ENCODE data around the gene TMTC2.

Gene TMTC2

DNA sequence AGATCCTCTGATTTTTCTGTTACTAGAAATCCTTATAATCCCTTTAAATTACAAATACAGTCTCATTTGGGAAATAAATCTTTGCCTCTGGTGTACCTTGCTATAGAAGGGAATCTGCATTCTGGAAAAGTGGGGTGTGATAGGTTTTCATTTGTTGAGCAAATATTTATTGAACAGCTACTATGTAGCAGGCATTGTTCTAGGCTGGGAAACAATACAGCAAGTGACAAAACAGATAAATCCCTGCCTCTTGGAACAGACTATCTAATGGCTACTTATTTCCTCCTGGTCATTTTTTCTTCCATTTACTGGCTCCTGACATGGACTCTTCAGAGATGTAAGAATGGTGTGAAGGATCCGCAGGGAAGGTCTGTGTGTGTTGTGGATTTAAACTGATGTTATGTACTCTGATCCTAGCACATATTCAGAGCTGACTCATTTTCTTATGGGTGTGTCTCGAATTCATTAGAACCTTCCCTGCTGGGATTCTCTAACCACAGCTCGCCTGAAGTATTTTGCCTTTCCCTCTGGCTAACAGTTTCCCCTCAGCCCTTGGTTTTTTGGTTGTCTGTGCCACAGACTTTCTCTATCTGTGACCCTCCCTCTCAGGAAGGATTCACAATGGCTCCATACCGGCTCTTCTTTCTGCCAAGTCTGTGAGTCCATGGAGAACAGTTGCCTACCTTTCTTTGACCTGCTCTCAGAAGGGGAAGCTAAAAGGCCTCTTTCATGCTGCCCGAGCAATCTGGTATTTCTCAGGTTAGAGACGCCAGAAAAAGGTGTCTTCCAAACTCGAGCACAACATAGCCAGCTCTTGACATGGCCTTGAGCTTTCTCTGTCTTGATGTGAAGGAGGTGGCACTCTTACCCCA, 53.7 kb downstream of the TMTC2 start:
- peak; percentile 19 for DNase-seq (ENCODE audit: low read depth)
- no peak overlapping the region for H3K4me3 ChIP-seq (ENCODE audit: low read length)
- no peak for TF ChIP-seq CTCF (conservative IDR thresholded peaks at IDR 0.05; ENCODE audit: low read depth, low read length)

DNA sequence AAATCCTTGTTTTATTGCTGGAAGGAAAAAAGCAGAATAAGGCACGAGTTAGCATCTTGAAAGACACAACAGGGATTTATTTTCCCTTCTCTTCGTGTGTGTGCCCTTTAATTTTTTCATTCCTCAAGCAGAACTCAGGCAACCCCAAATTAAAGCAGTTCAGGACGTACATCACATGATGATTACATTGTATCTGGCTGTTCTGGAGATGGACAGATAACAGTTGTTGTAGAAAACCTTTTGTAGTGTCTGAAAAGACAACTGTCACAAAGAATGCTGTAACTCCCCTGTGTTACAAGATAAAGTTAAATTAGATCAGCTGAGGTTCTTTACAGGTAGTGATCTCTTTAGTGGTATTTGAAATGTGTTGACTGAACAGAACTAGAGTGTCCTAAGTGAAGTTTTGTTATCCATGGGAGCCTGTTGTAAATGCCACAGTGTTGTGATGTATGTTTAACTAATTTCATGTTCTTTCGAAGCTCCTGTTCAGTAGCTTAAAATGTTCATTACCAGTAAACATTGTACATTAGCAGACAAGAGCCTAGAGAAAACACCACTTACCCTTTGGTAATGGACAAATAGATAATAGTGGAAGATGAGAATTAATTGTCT, 58.5 kb downstream of the TMTC2 start:
- no peak overlapping the region for H3K4me3 ChIP-seq (ENCODE audit: low read length)
- no peak for TF ChIP-seq CTCF (conservative IDR thresholded peaks at IDR 0.05; ENCODE audit: low read depth, low read length)
- no peak for DNase-seq (ENCODE audit: low read depth)

- no peak for DNase-seq (ENCODE audit: low read depth)
- TF ChIP-seq CTCF (conservative IDR thresholded peaks at IDR 0.05; ENCODE audit: low read depth, low read length), result no peak
- no peak overlapping the region for H3K4me3 ChIP-seq (ENCODE audit: low read length)
Measured at GRCh38 chr12:82745807-82746206, 59.1 kb downstream of the TMTC2 start.

- TF ChIP-seq CTCF (conservative IDR thresholded peaks at IDR 0.05; ENCODE audit: low read depth, low read length), result no peak
- H3K4me3 ChIP-seq (ENCODE audit: low read length), result no peak overlapping the region
- no peak for DNase-seq (ENCODE audit: low read depth)
Measured at GRCh38 chr12:82746668-82747067, 60.0 kb downstream of the TMTC2 start.

DNA sequence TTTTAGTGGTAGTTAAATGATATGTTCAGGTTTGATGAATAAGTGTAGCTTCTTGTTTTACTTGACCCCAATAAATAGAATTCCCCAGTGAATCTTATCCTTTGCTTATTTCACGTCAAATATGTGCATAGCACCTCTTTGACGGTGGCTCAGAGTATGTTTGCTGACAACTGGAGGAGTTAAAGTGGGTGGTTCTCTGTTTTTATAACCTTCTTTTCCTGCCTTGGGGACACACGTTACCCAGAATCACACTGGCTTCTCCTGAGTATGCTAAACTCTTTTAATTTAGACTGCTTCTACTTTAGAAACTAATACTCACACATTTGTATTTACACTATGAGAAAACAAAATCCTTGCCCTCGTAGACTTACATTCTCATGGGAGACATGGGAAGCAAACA, 62.3 kb downstream of the TMTC2 start:
- TF ChIP-seq CTCF (conservative IDR thresholded peaks at IDR 0.05; ENCODE audit: low read depth, low read length), result no peak
- DNase-seq (ENCODE audit: low read depth), result no peak
- no peak overlapping the region for H3K4me3 ChIP-seq (ENCODE audit: low read length)

- no peak for TF ChIP-seq CTCF (conservative IDR thresholded peaks at IDR 0.05; ENCODE audit: low read depth, low read length)
- peak; percentile 3 for DNase-seq (ENCODE audit: low read depth)
- H3K4me3 ChIP-seq (ENCODE audit: low read length), result no peak overlapping the region
Measured at GRCh38 chr12:82754856-82755255, 68.2 kb downstream of the TMTC2 start.

DNA sequence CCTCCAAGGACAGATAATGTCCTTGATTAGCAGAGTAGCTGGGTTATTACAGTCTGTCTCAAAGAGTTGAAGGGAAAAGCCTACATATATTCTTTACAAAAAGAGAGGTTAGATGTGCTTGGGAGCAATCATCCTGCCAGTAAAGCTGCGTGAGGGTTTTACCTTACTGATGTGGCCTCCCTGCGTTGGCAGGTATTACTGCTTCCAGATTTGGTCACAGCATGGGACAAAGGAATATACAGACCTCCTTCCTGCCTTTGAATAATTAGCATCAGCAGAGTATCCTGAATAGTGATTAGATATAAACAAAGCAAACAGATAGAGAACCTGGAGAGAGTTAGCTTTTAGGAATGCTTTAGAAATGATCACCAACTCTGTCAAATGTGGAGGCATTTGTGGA, 69.6 kb downstream of the TMTC2 start:
- TF ChIP-seq CTCF (conservative IDR thresholded peaks at IDR 0.05; ENCODE audit: low read depth, low read length), result no peak
- no peak for DNase-seq (ENCODE audit: low read depth)

More for the DNA sequence above, 69.6 kb downstream of the TMTC2 start:
- H3K4me3 ChIP-seq (ENCODE audit: low read length), result no peak overlapping the region

Measured in retinal pigment epithelial cell (primary cell).